ENCODE results near the gene CKAP4.

Gene CKAP4

DNA sequence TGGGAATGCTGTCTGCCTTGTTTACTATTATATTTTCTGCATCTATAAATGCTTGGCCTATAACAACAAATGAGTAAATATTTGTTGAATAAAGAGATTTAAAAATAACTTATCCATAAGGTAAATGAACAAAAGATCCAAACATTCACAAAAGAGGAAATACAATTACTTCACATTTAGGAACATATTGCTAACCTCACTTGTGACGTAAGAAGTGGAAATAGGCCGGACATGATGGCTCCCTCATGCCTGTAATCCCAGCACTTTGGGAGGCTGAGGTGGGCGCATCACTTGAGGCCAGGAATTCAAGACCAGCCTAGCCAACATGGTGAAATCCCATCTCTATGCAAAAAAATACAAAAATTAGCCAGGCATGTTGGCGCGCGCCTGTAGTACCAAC lies 25.7 kb upstream of the CKAP4 start:
- TF ChIP-seq, protein P1, sequence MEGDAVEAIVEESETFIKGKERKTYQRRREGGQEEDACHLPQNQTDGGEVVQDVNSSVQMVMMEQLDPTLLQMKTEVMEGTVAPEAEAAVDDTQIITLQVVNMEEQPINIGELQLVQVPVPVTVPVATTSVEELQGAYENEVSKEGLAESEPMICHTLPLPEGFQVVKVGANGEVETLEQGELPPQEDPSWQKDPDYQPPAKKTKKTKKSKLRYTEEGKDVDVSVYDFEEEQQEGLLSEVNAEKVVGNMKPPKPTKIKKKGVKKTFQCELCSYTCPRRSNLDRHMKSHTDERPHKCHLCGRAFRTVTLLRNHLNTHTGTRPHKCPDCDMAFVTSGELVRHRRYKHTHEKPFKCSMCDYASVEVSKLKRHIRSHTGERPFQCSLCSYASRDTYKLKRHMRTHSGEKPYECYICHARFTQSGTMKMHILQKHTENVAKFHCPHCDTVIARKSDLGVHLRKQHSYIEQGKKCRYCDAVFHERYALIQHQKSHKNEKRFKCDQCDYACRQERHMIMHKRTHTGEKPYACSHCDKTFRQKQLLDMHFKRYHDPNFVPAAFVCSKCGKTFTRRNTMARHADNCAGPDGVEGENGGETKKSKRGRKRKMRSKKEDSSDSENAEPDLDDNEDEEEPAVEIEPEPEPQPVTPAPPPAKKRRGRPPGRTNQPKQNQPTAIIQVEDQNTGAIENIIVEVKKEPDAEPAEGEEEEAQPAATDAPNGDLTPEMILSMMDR (IDR thresholded peaks at IDR 0.05; ENCODE audit: low read depth, low read length), result no peak

DNA sequence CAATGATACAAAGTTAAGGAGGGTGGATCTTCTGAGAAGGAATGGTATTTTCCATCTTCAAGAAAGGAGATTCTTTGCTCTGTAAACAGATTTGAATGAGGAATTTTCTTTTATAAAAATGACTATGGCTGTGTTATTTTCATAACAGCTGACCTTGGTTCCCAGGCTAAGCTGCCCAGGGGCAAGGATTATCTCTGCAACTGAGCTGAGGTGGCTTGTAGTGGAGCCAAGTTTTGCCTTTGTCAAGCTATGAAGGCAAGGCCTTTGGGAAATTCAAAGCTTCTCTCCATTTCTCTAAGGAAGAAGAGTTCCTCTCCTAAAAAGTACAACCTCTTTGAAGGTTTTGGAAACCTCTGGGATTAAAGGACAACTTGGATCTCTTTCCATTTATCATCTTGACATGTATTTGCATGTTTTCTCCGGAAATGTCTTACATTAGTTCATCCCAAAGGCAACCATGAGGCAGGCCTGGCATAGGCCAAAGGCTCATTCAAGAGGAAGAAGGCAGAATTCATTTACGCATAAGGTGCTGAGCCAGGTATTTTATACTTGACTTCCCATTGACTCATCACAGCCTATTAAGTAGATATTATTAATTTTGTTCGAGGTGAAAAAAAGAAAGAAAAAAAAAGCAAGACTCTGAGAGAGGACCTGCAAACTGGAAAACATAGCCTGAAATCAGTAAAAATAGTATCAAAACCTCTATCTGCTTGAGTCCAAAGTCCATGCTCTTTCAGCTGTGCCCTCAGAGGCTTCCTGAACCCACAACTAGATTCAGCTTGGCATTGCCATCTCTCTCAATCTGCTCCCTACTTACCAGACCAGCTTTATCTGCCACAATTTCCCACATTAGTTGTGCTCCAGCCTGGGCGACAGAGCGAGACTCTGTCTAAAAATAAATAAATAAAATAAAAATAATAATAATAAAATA lies 24.0 kb upstream of the CKAP4 start:
- TF ChIP-seq, protein P1 (IDR thresholded peaks at IDR 0.05; ENCODE audit: low read depth, low read length), result no peak
- DNase-seq (ENCODE audit: extremely low read depth, low read depth), result no peak

More for the DNA sequence above, 25.7 kb upstream of the CKAP4 start:
- DNase-seq (ENCODE audit: extremely low read depth, low read depth), result no peak

DNA sequence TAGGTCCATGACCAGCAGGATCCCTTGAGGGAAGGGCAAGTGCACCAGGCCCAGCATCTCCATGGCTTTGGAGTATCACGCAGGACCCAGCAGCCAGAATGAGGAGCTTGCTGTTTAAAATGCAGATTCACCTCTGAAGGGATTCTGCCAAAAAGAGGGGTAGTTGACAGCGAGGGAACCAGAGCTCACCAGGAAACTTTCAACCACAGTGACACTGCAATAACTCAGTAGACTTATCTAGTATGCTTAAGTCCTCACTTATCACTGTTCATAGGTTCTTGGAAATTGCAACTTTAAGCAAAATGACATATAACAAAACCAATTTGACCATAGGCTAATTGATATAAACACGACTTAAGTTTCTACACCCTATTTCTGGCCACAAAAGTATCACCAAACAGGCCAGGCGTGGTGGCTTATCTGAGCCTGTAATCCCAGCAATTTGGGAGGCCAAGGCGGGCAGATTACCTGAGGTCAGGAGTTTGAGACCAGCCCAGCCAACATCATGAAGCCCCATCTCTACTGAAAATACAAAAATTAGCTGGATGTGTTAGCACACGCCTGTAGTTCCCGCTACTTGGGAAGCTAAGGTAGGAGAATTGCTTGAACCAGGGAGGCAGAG lies 21.4 kb upstream of the CKAP4 start:
- TF ChIP-seq, protein P1 (IDR thresholded peaks at IDR 0.05; ENCODE audit: low read depth, low read length), result no peak
- no peak for DNase-seq (ENCODE audit: extremely low read depth, low read depth)

DNA sequence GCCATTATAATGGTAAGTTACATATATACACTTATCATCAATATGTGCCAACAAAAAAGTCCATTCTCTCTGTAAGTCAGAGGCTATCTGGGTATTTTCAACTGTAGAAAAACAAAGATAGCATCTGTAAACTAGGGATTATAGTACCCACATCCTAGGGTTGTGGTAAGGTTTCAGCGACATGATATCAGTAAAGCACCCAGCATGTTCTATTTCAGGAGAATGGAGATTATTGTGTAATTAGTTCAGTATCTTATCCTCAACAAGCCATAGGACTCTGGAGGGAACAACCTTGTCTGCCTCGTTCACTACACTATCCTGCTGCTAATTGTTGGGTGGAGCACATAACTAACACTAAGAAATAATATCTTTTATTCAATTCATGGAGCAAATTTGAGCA lies 19.7 kb upstream of the CKAP4 start:
- TF ChIP-seq, protein P1 (IDR thresholded peaks at IDR 0.05; ENCODE audit: low read depth, low read length), result no peak
- no peak for DNase-seq (ENCODE audit: extremely low read depth, low read depth)

DNA sequence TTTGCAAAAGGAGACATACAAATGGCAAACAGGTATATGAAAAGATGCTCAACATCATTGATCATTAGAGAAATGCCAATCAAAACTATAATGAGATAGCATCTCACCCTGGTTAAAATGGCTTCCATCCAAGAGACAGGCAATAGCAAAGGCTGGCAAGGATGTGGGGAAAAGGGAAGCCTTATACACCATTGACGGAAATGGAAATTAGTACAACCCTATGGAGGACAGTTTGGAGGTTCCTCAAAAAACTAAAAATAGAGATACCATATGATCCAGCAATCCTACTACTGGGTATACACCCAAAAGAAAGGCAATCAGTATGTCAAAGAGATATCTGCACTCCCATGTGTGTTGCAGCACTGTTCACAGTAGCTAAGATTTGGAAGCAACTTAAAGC lies 17.3 kb upstream of the CKAP4 start:
- TF ChIP-seq, protein P1 (IDR thresholded peaks at IDR 0.05; ENCODE audit: low read depth, low read length), result no peak

DNA sequence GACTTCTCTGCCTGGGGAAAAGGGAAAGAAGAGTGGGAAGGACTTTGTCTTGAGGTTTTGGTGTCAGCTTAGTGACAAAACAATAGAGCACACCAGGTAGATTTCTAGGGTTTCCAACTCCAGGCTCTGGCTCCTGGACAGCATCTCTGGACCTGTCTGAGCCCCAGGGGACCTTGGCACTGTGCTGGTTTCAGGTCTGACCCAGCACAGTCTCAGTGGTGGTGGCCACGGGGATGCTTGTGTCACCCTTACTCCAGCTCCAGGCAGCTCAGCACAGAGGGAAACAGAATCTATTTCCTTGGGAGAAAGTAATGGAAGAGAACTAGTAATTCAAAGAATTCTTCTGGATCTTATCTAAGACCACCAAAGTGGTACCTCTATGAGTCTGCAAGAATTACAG lies 11.1 kb upstream of the CKAP4 start:
- DNase-seq (ENCODE audit: extremely low read depth, low read depth), result no peak
- TF ChIP-seq, protein P1 (IDR thresholded peaks at IDR 0.05; ENCODE audit: low read depth, low read length), result no peak

More for the DNA sequence above, 17.3 kb upstream of the CKAP4 start:
- DNase-seq (ENCODE audit: extremely low read depth, low read depth), result no peak

DNA sequence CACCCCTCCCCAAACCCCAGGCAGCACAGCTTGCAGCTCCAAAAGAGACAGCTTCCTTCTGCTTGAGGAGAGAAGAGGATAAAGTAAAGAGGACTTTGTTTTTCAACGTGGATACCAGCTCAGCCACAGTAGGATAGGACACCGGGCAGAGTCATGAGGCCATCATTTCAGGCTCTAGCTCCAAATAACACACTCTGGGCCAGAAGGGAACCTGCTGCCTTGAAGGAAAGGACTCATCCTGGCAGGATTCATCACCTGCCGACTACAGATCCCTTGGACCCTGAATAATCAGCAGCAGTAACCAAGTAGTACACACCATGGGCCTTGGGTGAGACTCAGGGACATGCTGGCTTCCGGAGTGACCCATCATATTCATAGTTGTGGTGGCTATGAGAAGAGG lies 10.4 kb upstream of the CKAP4 start:
- TF ChIP-seq, protein P1 (IDR thresholded peaks at IDR 0.05; ENCODE audit: low read depth, low read length), result no peak
- DNase-seq (ENCODE audit: extremely low read depth, low read depth), result no peak
